ENCODE results near the gene TSHZ2. TPM values are rescaled to one million over a fixed set of nuclear protein-coding genes. Genes with fewer than 3 reads are reported as not detected.

Gene TSHZ2
- total and polyA plus RNA-seq, 2 donors (not counting 1 experiment from before 2014, with no cell fraction given), result 1.00 to 5.7 TPM

- no peak overlapping the region for H3K27ac Mint-ChIP-seq
- no peaks in the 10 kb centered on the region for H3K27me3 Mint-ChIP-seq
- ATAC-seq (ENCODE audit: low read depth), result no peak
- H3K9ac ChIP-seq (ENCODE audit: low read length), result no peak overlapping the region
- no peaks in the 10 kb centered on the region for H3K9me3 Mint-ChIP-seq (ENCODE audit: insufficient read depth)
- H3K4me3 ChIP-seq (ENCODE audit: control extremely low read depth in 1 of 5, extremely low read depth in 1 of 5, insufficient read depth in 1 of 5, low read depth in 2 of 5, low read length in 4 of 5), result no peak overlapping the region
- H2AFZ ChIP-seq (ENCODE audit: insufficient read depth, low read depth, low read length, poor library complexity, severe bottlenecking), result no peak overlapping the region
- H4K20me1 ChIP-seq (ENCODE audit: control insufficient read depth, insufficient read depth, low read length, poor library complexity, severe bottlenecking), result no peaks in the 10 kb centered on the region
- DNase-seq, result no peak
- H3K9me3 ChIP-seq (ENCODE audit: control extremely low read depth in 1 of 3, control insufficient read depth in 2 of 3, insufficient read depth in 1 of 3, low read length in 2 of 3), result no peaks in the 10 kb centered on the region
- no peaks in the 10 kb centered on the region for H3K36me3 ChIP-seq (replicated peaks in 1 of 2; ENCODE audit: control extremely low read depth in 1 of 2, control insufficient read depth in 1 of 2, extremely low read depth in 1 of 2, insufficient read depth in 2 of 2, low read length in 1 of 2)
- 100% methylated on average over 4 of the region's 6 CpGs for WGBS (ENCODE audit: insufficient coverage)
- H3K4me2 ChIP-seq (replicated peaks; ENCODE audit: low read depth, low read length, poor library complexity, severe bottlenecking), result no peak overlapping the region
- H3K79me2 ChIP-seq (ENCODE audit: control insufficient read depth, insufficient read depth, low read length), result no peaks in the 10 kb centered on the region
- H3K4me1 ChIP-seq (ENCODE audit: control insufficient read depth in 2 of 2, insufficient read depth in 2 of 2, low read length in 2 of 2), result no peaks in the 10 kb centered on the region
- H3K4me1 Mint-ChIP-seq, result no peaks in the 10 kb centered on the region
- no peak overlapping the region for H3K27ac ChIP-seq (ENCODE audit: low read length in 2 of 2)
- no peak overlapping the region for H3K4me3 Mint-ChIP-seq
- H3K27me3 ChIP-seq (replicated peaks in 1 of 4; ENCODE audit: control extremely low read depth in 1 of 4, control insufficient read depth in 3 of 4, insufficient read depth in 4 of 4, low read length in 3 of 4), result no peaks in the 10 kb centered on the region
- no peak for TF ChIP-seq EZH2 (IDR thresholded peaks at IDR 0.05; ENCODE audit: borderline replicate concordance, insufficient read depth, low read depth, low read length, poor library complexity, severe bottlenecking)
- TF ChIP-seq, protein P1, sequence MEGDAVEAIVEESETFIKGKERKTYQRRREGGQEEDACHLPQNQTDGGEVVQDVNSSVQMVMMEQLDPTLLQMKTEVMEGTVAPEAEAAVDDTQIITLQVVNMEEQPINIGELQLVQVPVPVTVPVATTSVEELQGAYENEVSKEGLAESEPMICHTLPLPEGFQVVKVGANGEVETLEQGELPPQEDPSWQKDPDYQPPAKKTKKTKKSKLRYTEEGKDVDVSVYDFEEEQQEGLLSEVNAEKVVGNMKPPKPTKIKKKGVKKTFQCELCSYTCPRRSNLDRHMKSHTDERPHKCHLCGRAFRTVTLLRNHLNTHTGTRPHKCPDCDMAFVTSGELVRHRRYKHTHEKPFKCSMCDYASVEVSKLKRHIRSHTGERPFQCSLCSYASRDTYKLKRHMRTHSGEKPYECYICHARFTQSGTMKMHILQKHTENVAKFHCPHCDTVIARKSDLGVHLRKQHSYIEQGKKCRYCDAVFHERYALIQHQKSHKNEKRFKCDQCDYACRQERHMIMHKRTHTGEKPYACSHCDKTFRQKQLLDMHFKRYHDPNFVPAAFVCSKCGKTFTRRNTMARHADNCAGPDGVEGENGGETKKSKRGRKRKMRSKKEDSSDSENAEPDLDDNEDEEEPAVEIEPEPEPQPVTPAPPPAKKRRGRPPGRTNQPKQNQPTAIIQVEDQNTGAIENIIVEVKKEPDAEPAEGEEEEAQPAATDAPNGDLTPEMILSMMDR (IDR thresholded peaks at IDR 0.05), result no peak
- ChIA-PET POLR2A (no interaction called here), CTCF (no interaction called here)
- intact Hi-C loops (cut with micrococcal nuclease), result no loop called here
Measured at GRCh38 chr20:53079261-53079691, 107.1 kb downstream of the TSHZ2 start.

DNA sequence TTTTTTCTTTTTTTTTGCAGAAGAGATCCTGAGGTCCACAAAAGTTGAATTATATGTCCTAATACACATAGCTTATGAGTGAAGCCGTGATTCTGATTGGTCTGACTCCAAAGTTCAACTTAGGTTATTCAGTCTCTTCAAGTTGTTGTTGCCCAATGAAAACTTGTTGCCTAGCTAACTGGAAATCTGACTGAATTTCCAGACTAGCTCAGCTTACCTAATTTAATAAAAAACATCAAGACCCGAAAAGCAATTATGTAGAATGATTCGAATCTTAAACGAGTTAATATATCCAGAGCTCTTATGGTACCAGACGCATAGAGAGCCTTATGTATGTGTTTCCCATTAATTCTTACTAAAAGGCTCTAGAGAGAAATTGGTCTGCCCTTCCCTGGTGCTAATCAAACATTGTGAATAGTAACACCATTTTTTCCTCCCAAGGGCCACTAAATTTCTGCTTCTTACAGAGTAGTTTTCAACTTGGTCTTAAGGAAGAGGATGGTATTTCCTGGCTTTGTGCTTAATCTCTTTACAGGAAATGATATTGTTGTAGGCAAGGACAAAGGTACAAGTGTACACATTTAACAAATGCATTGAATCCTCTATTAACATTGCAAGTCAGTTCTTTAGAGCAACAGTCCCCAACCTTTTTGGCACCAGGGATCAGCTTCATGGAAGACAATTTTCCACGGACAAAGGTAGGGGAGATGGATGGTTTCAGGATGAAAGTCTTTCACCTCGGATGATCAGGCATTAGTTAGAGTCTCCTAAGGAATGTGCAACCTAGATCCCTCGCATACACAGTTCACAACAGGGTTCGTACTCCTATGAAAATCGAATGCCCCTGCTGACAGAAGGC, 107.9 kb downstream of the TSHZ2 start:
- ATAC-seq (ENCODE audit: low read depth) (no peak), DNase-seq (no peak)
- Histone ChIP-seq H3K27me3 (replicated peaks in 1 of 4; ENCODE audit: control extremely low read depth in 1 of 4, control insufficient read depth in 3 of 4, insufficient read depth in 4 of 4, low read length in 3 of 4) (no peaks in the 10 kb centered on the region), H2AFZ (ENCODE audit: insufficient read depth, low read depth, low read length, poor library complexity, severe bottlenecking) (no peak overlapping the region), H3K27ac (ENCODE audit: low read length in 2 of 2) (no peak overlapping the region), H3K4me3 (ENCODE audit: control extremely low read depth in 1 of 5, extremely low read depth in 1 of 5, insufficient read depth in 1 of 5, low read depth in 2 of 5, low read length in 4 of 5) (no peak overlapping the region), H3K36me3 (replicated peaks in 1 of 2; ENCODE audit: control extremely low read depth in 1 of 2, control insufficient read depth in 1 of 2, extremely low read depth in 1 of 2, insufficient read depth in 2 of 2, low read length in 1 of 2) (no peaks in the 10 kb centered on the region), H3K4me1 (ENCODE audit: control insufficient read depth in 2 of 2, insufficient read depth in 2 of 2, low read length in 2 of 2) (no peaks in the 10 kb centered on the region), H3K9ac (ENCODE audit: low read length) (no peak overlapping the region), H3K79me2 (ENCODE audit: control insufficient read depth, insufficient read depth, low read length) (no peaks in the 10 kb centered on the region), H3K4me2 (replicated peaks; ENCODE audit: low read depth, low read length, poor library complexity, severe bottlenecking) (no peak overlapping the region), H3K9me3 (ENCODE audit: control extremely low read depth in 1 of 3, control insufficient read depth in 2 of 3, insufficient read depth in 1 of 3, low read length in 2 of 3) (no peaks in the 10 kb centered on the region), H4K20me1 (ENCODE audit: control insufficient read depth, insufficient read depth, low read length, poor library complexity, severe bottlenecking) (no peaks in the 10 kb centered on the region)
- Mint-ChIP-seq H3K4me3 (no peak overlapping the region), H3K9me3 (ENCODE audit: insufficient read depth) (no peaks in the 10 kb centered on the region), H3K27me3 (no peaks in the 10 kb centered on the region), H3K27ac (no peak overlapping the region), H3K4me1 (no peaks in the 10 kb centered on the region)
- ChIA-PET CTCF (no interaction called here), POLR2A (interaction anchor here (0.6 kb wide), 1 partner anchor 14 kb away, joined by 3 read pairs; no protein-coding TSS in a partner anchor)
- TF ChIP-seq, protein P1 (IDR thresholded peaks at IDR 0.05), result no peak
- no peak for TF ChIP-seq EZH2 (IDR thresholded peaks at IDR 0.05; ENCODE audit: borderline replicate concordance, insufficient read depth, low read depth, low read length, poor library complexity, severe bottlenecking)
- 98% methylated on average over 7 of the region's 10 CpGs for WGBS (ENCODE audit: insufficient coverage)
- intact Hi-C loops (cut with micrococcal nuclease), result no loop called here
